LNCAP (cell line): Measurements from ENCODE around the gene GREM2.

Source experiments
- TF ChIP-seq, protein P1 (sequence below): fragments of 450-650 bp; IDR thresholded peaks from 2 replicates; pipeline ENCODE4 v1.5.1; 2017; ENCODE audit warnings: mild to moderate bottlenecking

The GREM2 gene

DNA sequence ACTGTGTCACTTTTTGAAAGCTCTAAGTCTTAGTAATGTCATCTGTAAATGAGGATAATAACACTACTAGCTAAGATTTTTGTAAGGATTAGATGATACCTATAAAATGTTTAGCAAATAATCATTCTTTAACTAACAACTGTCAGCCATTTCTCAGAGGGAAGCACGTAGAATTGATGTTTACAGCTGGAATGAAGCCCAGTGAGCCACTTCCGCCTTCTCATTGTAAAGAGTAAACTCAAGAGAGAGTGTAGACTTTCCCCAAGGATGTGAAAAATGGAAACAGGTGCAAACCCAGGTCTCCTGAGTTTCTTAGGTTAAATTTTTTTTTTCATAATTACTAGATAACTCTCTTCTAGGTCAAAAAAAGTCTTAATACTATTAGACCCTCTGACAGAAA lies 4.9 kb downstream of the GREM2 start:
- TF ChIP-seq, protein P1, sequence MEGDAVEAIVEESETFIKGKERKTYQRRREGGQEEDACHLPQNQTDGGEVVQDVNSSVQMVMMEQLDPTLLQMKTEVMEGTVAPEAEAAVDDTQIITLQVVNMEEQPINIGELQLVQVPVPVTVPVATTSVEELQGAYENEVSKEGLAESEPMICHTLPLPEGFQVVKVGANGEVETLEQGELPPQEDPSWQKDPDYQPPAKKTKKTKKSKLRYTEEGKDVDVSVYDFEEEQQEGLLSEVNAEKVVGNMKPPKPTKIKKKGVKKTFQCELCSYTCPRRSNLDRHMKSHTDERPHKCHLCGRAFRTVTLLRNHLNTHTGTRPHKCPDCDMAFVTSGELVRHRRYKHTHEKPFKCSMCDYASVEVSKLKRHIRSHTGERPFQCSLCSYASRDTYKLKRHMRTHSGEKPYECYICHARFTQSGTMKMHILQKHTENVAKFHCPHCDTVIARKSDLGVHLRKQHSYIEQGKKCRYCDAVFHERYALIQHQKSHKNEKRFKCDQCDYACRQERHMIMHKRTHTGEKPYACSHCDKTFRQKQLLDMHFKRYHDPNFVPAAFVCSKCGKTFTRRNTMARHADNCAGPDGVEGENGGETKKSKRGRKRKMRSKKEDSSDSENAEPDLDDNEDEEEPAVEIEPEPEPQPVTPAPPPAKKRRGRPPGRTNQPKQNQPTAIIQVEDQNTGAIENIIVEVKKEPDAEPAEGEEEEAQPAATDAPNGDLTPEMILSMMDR, result no peak

DNA sequence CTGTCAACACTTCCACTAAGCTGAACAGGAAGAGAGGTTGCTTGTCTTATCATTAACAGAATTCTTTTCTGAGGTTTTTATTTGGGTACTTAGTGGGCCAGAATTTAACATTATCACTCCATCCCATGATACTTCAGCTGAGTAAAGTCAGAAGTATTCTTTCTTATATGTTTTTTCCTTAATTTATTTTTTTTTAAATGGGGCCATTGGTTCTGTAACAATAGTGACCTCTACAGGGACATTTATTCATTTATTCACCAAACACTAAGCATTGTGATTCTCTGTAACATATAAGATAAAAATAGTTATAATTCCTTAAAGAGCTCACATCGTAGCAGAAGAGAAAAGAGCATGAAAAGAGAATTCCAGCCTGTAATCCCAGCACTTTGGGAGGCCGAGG lies 9.8 kb downstream of the GREM2 start:
- TF ChIP-seq, protein P1, result no peak

DNA sequence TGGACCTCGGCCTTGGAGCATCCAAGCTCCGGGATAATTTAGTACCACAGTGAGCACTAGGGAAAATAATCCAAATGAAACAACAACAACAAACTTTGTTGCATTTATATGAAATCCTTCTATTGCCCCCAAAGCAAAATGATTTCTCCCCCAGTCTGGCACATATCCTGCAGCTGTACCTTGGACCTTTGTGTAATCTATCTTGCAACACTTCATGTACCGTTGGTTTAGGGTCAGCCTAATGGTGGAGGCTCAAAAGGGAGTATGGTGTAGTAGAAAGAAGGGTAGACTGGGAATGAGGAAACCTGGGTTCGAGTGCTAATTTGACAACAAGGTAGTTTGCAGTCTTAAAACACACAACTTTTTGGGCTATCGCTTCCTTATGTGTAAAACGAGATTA lies 12.1 kb downstream of the GREM2 start:
- TF ChIP-seq, protein P1, result no peak

GRCh38 chr1:240599299-240599698 lies 12.7 kb downstream of the GREM2 start:
- TF ChIP-seq, protein P1, result no peak

DNA sequence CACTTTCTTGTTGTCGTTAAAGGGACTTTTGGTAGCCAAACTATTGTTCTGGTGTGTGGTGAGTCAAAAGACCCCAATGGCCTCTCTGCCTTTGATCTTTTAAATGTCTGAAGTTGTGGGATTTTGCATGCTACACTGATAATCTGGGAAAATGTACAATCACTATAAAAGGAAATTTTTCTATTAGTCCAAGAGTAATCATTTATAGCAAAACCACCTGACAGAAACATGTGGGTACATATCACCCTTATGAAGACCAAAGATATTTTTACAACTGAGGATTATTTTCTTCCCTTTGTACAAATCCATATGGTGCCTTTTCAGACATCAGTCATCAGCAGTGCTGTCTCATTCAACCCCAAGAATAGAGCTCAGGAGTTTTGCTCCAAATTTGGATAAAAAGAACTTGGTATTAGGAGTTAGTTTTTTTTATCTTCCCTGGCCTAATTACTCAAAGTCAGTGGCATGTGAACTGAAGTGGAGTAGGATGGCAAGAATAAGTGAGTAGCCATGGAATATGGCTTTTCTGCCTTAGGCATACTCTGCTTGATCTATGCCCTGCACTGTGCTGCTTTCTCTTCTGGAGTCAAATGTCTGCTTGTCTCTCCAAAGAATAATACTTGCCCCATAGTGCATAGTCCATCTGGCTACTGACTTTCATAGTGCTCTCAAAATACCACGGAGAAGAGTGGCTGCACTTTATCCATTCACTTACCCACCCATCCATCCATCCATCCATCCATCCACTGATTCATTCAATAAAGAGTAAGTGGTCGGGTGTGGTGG lies 13.5 kb downstream of the GREM2 start:
- TF ChIP-seq, protein P1, result no peak

- TF ChIP-seq, protein P1, result no peak
Measured at GRCh38 chr1:240597153-240597745, 14.7 kb downstream of the GREM2 start.

GRCh38 chr1:240595476-240595875 lies 16.5 kb downstream of the GREM2 start:
- TF ChIP-seq, protein P1, result no peak
